AG09319 (cell line): ENCODE measurements around the gene CDADC1.
"Not testable (repeated sequence)": the region's sequence is repeated elsewhere in the genome, so short reads cannot be mapped to it uniquely, and the experiment has no call there.

ENCODE experiments used
- DNase-seq: peaks from one replicate; pipeline ENCODE4 v3.0.0-alpha.2; 2010; ENCODE audit warnings: low read depth; ENCODE audit errors: extremely low read depth
- CTCF ChIP-seq: IDR thresholded peaks from 2 replicates; pipeline ENCODE4 v1.5.1; 2011; ENCODE audit warnings: low read depth, mild to moderate bottlenecking, inconsistent platforms, low read length, moderate library complexity

CDADC1 gene

GRCh38 chr13:49322702-49323101 is 75.0 kb downstream of the CDADC1 start:
- DNase-seq: no peak
- no peak for TF ChIP-seq CTCF

- DNase-seq: no peak
- no peak for TF ChIP-seq CTCF
Measured at GRCh38 chr13:49323344-49323743, 75.6 kb downstream of the CDADC1 start.

GRCh38 chr13:49326222-49326917 is 78.6 kb downstream of the CDADC1 start:
- DNase-seq: no peak
- TF ChIP-seq CTCF: no peak

- not testable (repeated sequence) for DNase-seq
Measured at GRCh38 chr13:49327145-49327544, 79.4 kb downstream of the CDADC1 start.

GRCh38 chr13:49329831-49330545 is 82.3 kb downstream of the CDADC1 start:
- no peak for TF ChIP-seq CTCF
- no peak for DNase-seq

GRCh38 chr13:49330546-49330864 is 82.8 kb downstream of the CDADC1 start:
- no peak for DNase-seq
- TF ChIP-seq CTCF: no peak

- no peak for DNase-seq
- TF ChIP-seq CTCF: no peak
Measured at GRCh38 chr13:49336655-49337054, 88.9 kb downstream of the CDADC1 start.

- TF ChIP-seq CTCF: no peak
- no peak for DNase-seq
Measured at GRCh38 chr13:49340161-49340560, 92.4 kb downstream of the CDADC1 start.
